GM21367 (cell line): ENCODE measurements around the gene CDK19.
A peak's percentile ranks its signal among the peaks of the same experiment; 100 is the strongest.
"Not testable (repeated sequence)": the region's sequence is repeated elsewhere in the genome, so short reads cannot be mapped to it uniquely, and the experiment has no call there.

Source experiments
- ATAC-seq: cut with Tn5 transposase; IDR thresholded peaks from one replicate; pipeline ENCODE4 v1.9.1; 2021; ENCODE audit not compliant: unreplicated experiment

The CDK19 gene

GRCh38 chr6:110815411-110816409 lies at the start of gene CDK19:
Gene CDK19 (minus strand): TSS chr6:110815469. CDS start chr6:110815136, 333 bp downstream.
- ATAC-seq = peak; percentile 58

- no peak for ATAC-seq
Observed at GRCh38 chr6:110864824-110865223, 49.6 kb upstream of the CDK19 start.

- no peak for ATAC-seq
Observed at GRCh38 chr6:110859335-110859792, 44.1 kb upstream of the CDK19 start.

- no peak for ATAC-seq
Observed at GRCh38 chr6:110858562-110859214, 43.4 kb upstream of the CDK19 start.

- ATAC-seq = no peak
Observed at GRCh38 chr6:110858016-110858415, 42.7 kb upstream of the CDK19 start.

GRCh38 chr6:110856296-110856695 lies 41.0 kb upstream of the CDK19 start:
- ATAC-seq = no peak

GRCh38 chr6:110853754-110854477 lies 38.6 kb upstream of the CDK19 start:
- no peak for ATAC-seq

- ATAC-seq = no peak
Observed at GRCh38 chr6:110852773-110853172, 37.5 kb upstream of the CDK19 start.

- no peak for ATAC-seq
Observed at GRCh38 chr6:110849781-110850180, 34.5 kb upstream of the CDK19 start.

GRCh38 chr6:110841266-110841665 lies 26.0 kb upstream of the CDK19 start:
- ATAC-seq = no peak

GRCh38 chr6:110835751-110836150 lies 20.5 kb upstream of the CDK19 start:
- ATAC-seq = not testable (repeated sequence)

GRCh38 chr6:110833831-110834230 lies 18.6 kb upstream of the CDK19 start:
- no peak for ATAC-seq

- ATAC-seq = no peak
Observed at GRCh38 chr6:110831405-110831804, 16.1 kb upstream of the CDK19 start.

GRCh38 chr6:110828396-110828795 lies 13.1 kb upstream of the CDK19 start:
- no peak for ATAC-seq

GRCh38 chr6:110826236-110827129 lies 11.2 kb upstream of the CDK19 start:
- ATAC-seq = no peak

- no peak for ATAC-seq
Observed at GRCh38 chr6:110823146-110823545, 7.9 kb upstream of the CDK19 start.

GRCh38 chr6:110822249-110822648 lies 7.0 kb upstream of the CDK19 start:
- no peak for ATAC-seq

GRCh38 chr6:110816677-110817076 lies 1.4 kb upstream of the CDK19 start:
- ATAC-seq = no peak

- no peak for ATAC-seq
Observed at GRCh38 chr6:110815015-110815410, 256 bp downstream of the CDK19 start.
